Lower lobe of right lung (tissue), 2 donors: ENCODE results near the gene P2RY11. TPM values are rescaled to one million over a fixed set of nuclear protein-coding genes. Genes with fewer than 3 reads are reported as not detected.

Experiments
- ATAC-seq, 2 donors: fragments of 200-7000 bp; cut with Tn5 transposase; one replicate each; pipeline ENCODE4 v1.9.1; 2020 to 2022; ENCODE audit warnings: mild to moderate bottlenecking in 2 of 2, moderate library complexity in 2 of 2
- DNase-seq: peaks from one replicate; pipeline ENCODE4 v3.0.0-alpha.2; 2020
- H3K27ac ChIP-seq: fragments of 200-600 bp; one replicate; pipeline ENCODE4 v1.8.0; 2022
- H3K27me3 ChIP-seq: fragments of 200-600 bp; one replicate; pipeline ENCODE4 v1.8.0; 2022; ENCODE audit warnings: low read depth
- H3K36me3 ChIP-seq: fragments of 200-600 bp; one replicate; pipeline ENCODE4 v1.8.0; 2022; ENCODE audit warnings: mild to moderate bottlenecking
- H3K4me1 ChIP-seq: fragments of 200-600 bp; one replicate; pipeline ENCODE4 v1.8.0; 2022
- H3K4me3 ChIP-seq: fragments of 200-600 bp; one replicate; pipeline ENCODE4 v1.8.0; 2022; ENCODE audit warnings: mild to moderate bottlenecking
- H3K9me3 ChIP-seq: fragments of 200-600 bp; one replicate; pipeline ENCODE4 v1.8.0; 2022
- CTCF ChIP-seq: fragments of 200-600 bp; IDR thresholded peaks from one replicate; pipeline ENCODE4 v1.8.0; 2022; ENCODE audit warnings: antibody characterized with exemption, mild to moderate bottlenecking
- intact Hi-C: fragments of 100-400 bp; cut with DNase I; formaldehyde crosslinking; loops from one replicate; pipeline ENCODE4 v1.11.0; 2022
- total RNA-seq: library from RNA; stranded (reverse); fragmentation: NEBNext Ultra II Directional; extraction: Animal tissue kit (Norgen Biotek cat#: 25700); gene quantifications from one replicate; pipeline ENCODE4 v1.2.1, GENCODE V29; 2021
- donor health status: DM: no; HTN: yes; CAD: no; lungs with severe emphysema.

The P2RY11 gene
- total RNA-seq, 1 donor from 2014 or later, result 15.6 TPM

DNA sequence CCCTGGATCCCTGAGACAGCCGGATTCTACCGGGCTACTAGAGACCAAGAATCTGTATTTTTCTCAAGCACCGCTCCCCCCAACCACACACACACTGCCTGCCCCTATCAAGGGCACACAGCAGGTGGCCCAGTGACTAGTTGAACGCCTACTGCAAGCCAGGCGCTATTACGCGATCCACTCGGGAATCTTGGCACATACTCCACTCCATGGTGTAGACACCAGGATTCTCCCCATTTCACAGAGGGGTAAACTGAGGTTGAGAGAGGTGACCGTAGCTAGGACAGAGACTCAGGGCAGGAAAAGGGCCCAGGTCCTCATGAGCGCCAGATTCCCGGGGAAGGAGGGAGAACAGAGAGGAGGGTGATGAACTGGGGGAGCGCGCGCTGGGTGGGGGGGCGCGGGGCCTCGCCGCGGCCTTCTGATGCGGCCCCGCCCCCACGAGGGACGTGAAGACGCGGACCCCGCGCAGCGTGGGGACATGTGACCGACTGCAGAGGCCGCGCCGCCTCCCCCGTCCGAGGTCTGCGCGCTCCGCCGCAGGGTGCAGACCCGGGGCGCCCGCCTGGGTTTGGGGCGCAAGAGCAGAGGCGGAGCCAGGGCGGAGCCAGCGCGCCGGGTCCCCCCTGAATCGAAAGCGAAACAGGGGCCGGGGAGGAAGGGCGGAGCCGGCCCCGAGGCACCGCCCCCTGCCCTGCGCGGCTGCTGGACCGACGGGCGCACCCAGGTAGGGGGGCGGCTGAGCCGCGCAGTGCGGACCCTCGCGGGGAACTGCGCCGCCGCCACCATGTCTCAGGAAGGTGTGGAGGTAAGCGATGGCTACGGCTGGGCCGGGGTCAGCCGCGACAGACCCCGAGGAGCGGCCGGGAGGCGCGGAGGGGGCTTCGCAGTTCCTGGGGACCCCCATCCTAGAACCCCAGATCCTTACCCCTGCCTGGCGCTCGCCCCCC lies 25.6 kb upstream of the P2RY11 start, which contains the start of gene SHFL:
SHFL (plus strand) TSS at position 677 of the 950 bp plus-strand sequence; CDS start at position 788, 111 bp downstream.
- Histone ChIP-seq H3K4me3 (peak within 1 kb of the TSS; percentile 100), H3K27me3 (no peaks in the 10 kb centered on the region), H3K4me1 (no peaks in the 10 kb centered on the region), H3K36me3 (peaks cover 20% of the 10 kb centered on the region), H3K9me3 (no peaks in the 10 kb centered on the region), H3K27ac (peak within 1 kb of the TSS; percentile 94)
- intact Hi-C loops, result no loop called here
- ATAC-seq (peak; percentile 95 to 98), DNase-seq (peak; percentile 89)
- TF ChIP-seq CTCF, result no peak

DNA sequence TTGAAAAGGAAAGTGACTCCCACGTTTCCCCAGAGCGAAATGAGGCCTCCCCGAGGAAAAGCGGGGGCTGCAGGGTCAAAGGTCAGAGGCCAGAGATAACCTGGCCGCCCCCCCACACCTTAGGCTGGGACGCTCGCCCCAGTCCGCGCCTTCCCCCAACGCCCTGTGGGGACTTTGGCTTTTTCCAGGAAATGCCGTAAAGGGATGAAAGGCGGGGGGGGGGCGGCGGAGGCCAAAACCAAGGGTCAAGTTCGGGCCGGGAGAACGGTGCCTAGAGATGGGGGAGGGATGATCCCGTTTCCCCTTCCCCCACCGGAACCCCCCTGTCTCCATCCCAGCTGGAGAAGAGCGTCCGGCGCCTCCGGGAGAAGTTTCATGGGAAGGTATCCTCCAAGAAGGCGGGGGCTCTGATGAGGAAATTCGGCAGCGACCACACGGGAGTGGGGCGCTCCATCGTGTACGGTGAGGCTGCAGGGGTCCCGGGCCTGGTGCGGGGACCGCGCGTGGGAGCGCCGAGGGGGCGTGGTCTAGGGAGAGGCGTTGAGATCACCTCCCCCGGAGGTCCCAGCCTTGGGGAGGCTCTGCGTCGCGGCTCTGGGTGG lies 24.8 kb upstream of the P2RY11 start:
- Histone ChIP-seq H3K4me3 (peak overlapping the region; percentile 100), H3K9me3 (no peaks in the 10 kb centered on the region), H3K27me3 (no peaks in the 10 kb centered on the region), H3K4me1 (no peaks in the 10 kb centered on the region), H3K27ac (peak overlapping the region; percentile 94), H3K36me3 (peaks cover 27% of the 10 kb centered on the region)
- no peak for TF ChIP-seq CTCF
- ATAC-seq, result peak; percentile 23 to 35
- DNase-seq, result no peak
- intact Hi-C loops, result no loop called here

DNA sequence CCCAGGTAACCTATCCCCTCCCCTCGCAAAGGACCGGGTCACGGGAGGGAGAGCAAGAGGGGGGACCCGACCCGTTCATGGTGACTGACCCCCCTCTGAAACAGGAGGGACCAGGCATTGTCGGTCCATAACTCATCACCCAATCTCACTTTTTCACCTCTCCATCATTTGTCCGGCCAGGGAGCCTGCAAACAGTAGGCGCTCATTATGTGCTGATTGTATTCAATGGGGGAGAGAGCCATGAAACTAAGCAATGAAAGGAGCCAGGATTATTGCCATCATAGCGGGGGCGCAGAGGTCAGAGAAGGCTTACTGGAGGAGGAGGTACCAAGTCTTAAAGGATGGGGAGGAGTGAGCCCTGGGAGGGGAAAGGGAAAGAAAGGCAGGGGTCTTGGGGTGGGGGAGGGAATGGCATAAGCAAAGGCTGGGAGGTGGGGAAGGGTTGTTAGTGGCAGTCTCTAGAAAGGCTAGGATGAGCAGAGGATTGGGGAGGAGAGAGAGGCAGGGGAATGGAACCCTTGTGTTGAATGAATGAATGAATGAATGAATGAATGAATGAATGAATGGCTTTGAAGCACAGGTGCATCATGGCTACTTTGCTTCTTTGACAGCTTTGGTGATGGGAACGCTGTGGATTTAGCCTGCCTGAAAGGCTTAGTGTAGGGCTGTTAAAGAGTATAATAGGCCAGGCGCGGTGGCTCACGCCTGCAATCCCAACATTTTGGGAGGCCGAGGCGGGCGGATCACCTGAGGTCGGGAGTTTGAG lies 24.0 kb upstream of the P2RY11 start:
- Histone ChIP-seq H3K4me3 (peak overlapping the region; percentile 100), H3K36me3 (peaks cover 35% of the 10 kb centered on the region), H3K9me3 (no peaks in the 10 kb centered on the region), H3K27me3 (no peaks in the 10 kb centered on the region), H3K27ac (peak overlapping the region; percentile 94), H3K4me1 (no peaks in the 10 kb centered on the region)
- no peak for ATAC-seq
- intact Hi-C loops, result no loop called here
- no peak for TF ChIP-seq CTCF
- no peak for DNase-seq

DNA sequence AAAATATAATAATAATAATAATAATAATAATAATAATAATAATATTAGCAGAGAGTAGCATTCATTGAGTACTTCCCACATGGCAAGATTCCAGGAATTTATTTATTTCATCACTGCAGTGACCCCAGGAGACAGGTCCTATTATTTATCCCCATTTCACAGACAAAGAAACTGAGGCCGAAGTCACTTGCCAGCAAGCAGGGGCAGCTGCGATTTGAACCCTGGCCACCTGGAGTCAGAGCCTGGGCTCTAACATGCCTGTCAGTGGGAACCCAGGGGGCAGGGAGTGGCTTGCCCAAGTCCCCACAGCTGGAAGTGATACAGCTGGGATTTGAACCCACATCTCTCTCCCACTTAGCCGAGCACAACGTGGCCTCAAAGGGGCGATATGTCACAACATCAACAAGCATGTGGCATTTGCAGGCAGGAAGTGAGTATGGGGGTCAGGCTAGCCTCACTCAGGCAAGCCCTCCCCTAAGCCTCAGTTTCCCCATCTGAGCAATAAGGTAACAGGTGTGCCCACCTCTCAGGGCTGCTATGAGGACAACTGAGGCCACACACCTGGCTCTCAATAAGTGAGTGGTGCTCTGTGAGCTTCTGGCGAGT lies 22.4 kb upstream of the P2RY11 start:
- ATAC-seq, result no peak
- H3K36me3 ChIP-seq, result peaks cover 46% of the 10 kb centered on the region
- no peaks in the 10 kb centered on the region for H3K27me3 ChIP-seq
- intact Hi-C loops, result no loop called here
- DNase-seq, result no peak
- no peaks in the 10 kb centered on the region for H3K4me1 ChIP-seq
- TF ChIP-seq CTCF, result no peak
- no peak overlapping the region for H3K4me3 ChIP-seq
- H3K27ac ChIP-seq, result no peak overlapping the region
- H3K9me3 ChIP-seq, result no peaks in the 10 kb centered on the region

DNA sequence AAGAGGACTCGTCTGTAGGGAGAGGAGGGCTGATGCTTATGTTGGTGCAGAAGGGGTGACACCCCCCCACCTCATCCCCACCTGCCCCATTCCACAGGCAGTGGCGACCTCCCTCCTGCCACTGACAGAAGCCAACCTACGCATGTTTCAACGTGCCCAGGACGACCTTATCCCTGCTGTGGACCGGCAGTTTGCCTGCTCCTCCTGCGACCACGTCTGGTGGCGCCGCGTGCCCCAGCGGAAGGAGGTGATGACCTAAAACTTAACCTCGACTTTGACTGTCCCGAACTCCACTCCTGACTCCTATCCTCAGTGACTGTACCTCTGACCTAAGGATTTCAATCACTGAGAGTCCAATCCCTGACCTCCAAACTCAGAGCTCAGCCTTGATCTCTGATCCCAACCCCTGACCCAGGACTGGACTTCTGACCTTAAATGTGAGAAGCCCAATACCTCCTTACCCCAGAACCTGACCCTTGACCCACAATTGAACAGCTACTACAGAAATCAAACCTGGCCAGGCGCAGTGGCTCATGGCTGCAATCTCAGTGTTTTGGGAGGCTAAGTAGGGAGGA lies 21.6 kb upstream of the P2RY11 start:
- intact Hi-C loops, result no loop called here

More for the DNA sequence above, 21.6 kb upstream of the P2RY11 start:
- Histone ChIP-seq H3K36me3 (peaks cover 46% of the 10 kb centered on the region), H3K9me3 (no peaks in the 10 kb centered on the region), H3K27ac (no peak overlapping the region), H3K4me3 (no peak overlapping the region), H3K4me1 (no peaks in the 10 kb centered on the region), H3K27me3 (no peaks in the 10 kb centered on the region)
- no peak for ATAC-seq
- TF ChIP-seq CTCF, result no peak
- no peak for DNase-seq
